ENCODE measurements around the gene IRF4.

GRCh38 chr6:345747-346385 is 45.7 kb upstream of the IRF4 start:
- TF ChIP-seq CEBPB (IDR thresholded peaks at IDR 0.05) = no peak
- TF ChIP-seq ZBTB7A (IDR thresholded peaks at IDR 0.05; ENCODE audit: low read depth) = no peak
- TF ChIP-seq CREB1 (IDR thresholded peaks at IDR 0.05; ENCODE audit: low read depth) = no peak
- no peak for TF ChIP-seq EGR1 (IDR thresholded peaks at IDR 0.05)
- TF ChIP-seq EP300 (IDR thresholded peaks at IDR 0.05; ENCODE audit: borderline replicate concordance) = no peak
- TF ChIP-seq RAD21 (IDR thresholded peaks at IDR 0.05; ENCODE audit: low read depth) = no peak
- TF ChIP-seq USF1 (IDR thresholded peaks at IDR 0.05) = no peak
- no peak for TF ChIP-seq REST (IDR thresholded peaks at IDR 0.05; ENCODE audit: low read depth)
- TF ChIP-seq MAX (IDR thresholded peaks at IDR 0.05) = no peak
